Measurements from ENCODE around the gene GRIN2A.
A peak's percentile ranks its signal among the peaks of the same experiment; 100 is the strongest.

GRIN2A gene

GRCh38 chr16:10181196-10182162, 749 bp downstream of the GRIN2A start:
- peak; percentile 56 for DNase-seq

- no peak for DNase-seq
These were observed 1.5 kb downstream of the GRIN2A start for GRCh38 chr16:10180771-10181163.

- DNase-seq, result no peak
These were observed 2.0 kb downstream of the GRIN2A start for GRCh38 chr16:10180042-10180770.

- no peak for DNase-seq
These were observed 3.7 kb downstream of the GRIN2A start for GRCh38 chr16:10178526-10178925.

- no peak for DNase-seq
These were observed 4.1 kb downstream of the GRIN2A start for GRCh38 chr16:10178080-10178479.

- no peak for DNase-seq
These were observed 9.2 kb downstream of the GRIN2A start for GRCh38 chr16:10172848-10173655.

GRCh38 chr16:10171221-10171620, 11.0 kb downstream of the GRIN2A start:
- no peak for DNase-seq

- no peak for DNase-seq
These were observed 12.3 kb downstream of the GRIN2A start for GRCh38 chr16:10169904-10170410.

- DNase-seq, result no peak
These were observed 13.2 kb downstream of the GRIN2A start for GRCh38 chr16:10169031-10169430.

- DNase-seq, result no peak
These were observed 14.0 kb downstream of the GRIN2A start for GRCh38 chr16:10168258-10168657.

- no peak for DNase-seq
These were observed 16.6 kb downstream of the GRIN2A start for GRCh38 chr16:10165643-10166042.

GRCh38 chr16:10162981-10163380, 19.2 kb downstream of the GRIN2A start:
- no peak for DNase-seq

GRCh38 chr16:10156099-10156498, 26.1 kb downstream of the GRIN2A start:
- DNase-seq, result no peak

- no peak for DNase-seq
These were observed 27.8 kb downstream of the GRIN2A start for GRCh38 chr16:10154389-10154788.

- DNase-seq, result no peak
These were observed 28.2 kb downstream of the GRIN2A start for GRCh38 chr16:10153985-10154384.

GRCh38 chr16:10151718-10152117, 30.5 kb downstream of the GRIN2A start:
- no peak for DNase-seq

GRCh38 chr16:10150906-10151305, 31.3 kb downstream of the GRIN2A start:
- DNase-seq, result no peak

- DNase-seq, result no peak
These were observed 36.6 kb downstream of the GRIN2A start for GRCh38 chr16:10145542-10146035.

GRCh38 chr16:10141671-10142070, 40.6 kb downstream of the GRIN2A start:
- no peak for DNase-seq

GRCh38 chr16:10138881-10139280, 43.3 kb downstream of the GRIN2A start:
- no peak for DNase-seq

GRCh38 chr16:10137341-10137740, 44.9 kb downstream of the GRIN2A start:
- DNase-seq, result no peak

- DNase-seq, result no peak
These were observed 45.3 kb downstream of the GRIN2A start for GRCh38 chr16:10136916-10137315.

- DNase-seq, result no peak
These were observed 51.7 kb downstream of the GRIN2A start for GRCh38 chr16:10130538-10130937.
